C4-2B (cell line): ENCODE measurements around the gene IGLON5.

Experiments
- CTCF ChIP-seq: fragments of 450-650 bp; conservative IDR thresholded peaks from 2 replicates; pipeline ENCODE4 v1.5.1; 2017; ENCODE audit warnings: mild to moderate bottlenecking
- ZFX ChIP-seq: fragments of 450-650 bp; IDR thresholded peaks from 2 replicates; pipeline ENCODE4 v1.6.1; 2017

DNA sequence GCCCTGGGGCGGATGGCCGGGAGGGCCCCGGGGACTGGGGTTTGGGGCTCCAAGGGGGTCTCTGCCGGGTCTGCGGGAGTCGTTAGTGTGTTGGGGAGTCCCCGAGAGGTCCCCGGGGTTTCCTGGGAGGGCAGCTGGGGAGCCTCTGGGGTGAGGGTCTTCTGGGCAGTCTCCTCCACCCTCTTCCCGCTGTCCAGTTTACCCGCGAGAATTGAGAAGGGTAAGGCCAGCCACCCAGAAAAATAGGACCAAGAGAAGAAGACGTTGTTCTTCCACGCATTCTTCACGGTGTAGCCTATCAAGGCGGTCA is 55.8 kb downstream of the IGLON5 start:
- TF ChIP-seq CTCF (no peak), ZFX (no peak)
